KOPT-K1 (cell line): ENCODE data around the gene LIPC.
A peak's percentile ranks its signal among the peaks of the same experiment; 100 is the strongest.

Experiments
- H3K27ac ChIP-seq: fragments of 200-600 bp; sonication (generic); 2 replicates; pipeline ENCODE4 v1.5.1; 2016; ENCODE audit warnings: antibody characterized with exemption, mild to moderate bottlenecking, low read depth, low read length; ENCODE audit not compliant: poor library complexity, severe bottlenecking
- H3K36me3 ChIP-seq: fragments of 200-600 bp; sonication (generic); 2 replicates; pipeline ENCODE4 v1.5.1; 2017; ENCODE audit warnings: antibody characterized with exemption, mild to moderate bottlenecking, low read length, moderate library complexity; ENCODE audit not compliant: insufficient read depth
- H3K9me3 ChIP-seq: fragments of 200-600 bp; sonication (generic); 2 replicates; pipeline ENCODE4 v1.5.1; 2017; ENCODE audit warnings: antibody characterized with exemption, low read length, mild to moderate bottlenecking; ENCODE audit not compliant: insufficient read depth, poor library complexity, severe bottlenecking

LIPC gene

DNA sequence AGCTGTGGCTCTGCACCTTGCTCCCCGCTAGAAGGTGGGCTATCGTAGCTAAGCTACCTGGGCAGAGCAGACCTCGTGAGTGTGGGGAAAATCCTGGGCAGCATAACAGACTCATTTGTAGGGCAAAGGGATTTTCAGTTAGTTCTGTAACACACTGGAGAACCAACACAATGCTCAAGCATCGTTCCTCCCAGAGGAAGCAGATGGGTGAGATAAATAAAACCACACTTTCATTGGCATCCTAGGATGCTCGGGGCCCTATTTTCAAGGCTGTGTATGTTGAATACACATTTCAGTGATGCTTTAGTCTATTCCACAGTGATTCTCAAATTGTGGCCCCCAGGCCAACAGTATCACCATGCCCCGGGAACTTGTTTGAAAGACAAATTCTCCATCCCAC lies 20.0 kb downstream of the LIPC start:
- Histone ChIP-seq H3K27ac (no peak overlapping the region), H3K9me3 (no peaks in the 10 kb centered on the region), H3K36me3 (no peaks in the 10 kb centered on the region)

DNA sequence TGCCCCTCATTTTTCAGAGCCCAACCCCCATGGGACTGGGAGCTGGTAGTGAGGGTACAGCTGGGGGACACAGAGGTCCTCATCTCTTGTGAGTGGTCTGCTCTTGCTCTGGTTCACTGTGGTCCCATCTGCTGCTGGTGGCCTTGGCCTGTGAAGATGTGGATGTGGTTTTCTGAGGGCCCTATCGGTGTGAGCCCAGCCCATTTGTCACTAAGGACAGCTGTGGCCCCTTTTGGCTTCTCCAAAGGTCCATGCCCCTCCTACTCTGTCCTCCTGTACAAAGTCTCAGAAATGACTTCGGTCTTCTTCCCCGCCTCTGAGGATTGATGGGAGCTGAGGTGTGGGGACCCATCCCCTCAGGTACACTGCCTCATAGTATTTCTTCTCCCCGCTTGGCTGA lies 21.0 kb downstream of the LIPC start:
- Histone ChIP-seq H3K27ac (no peak overlapping the region), H3K9me3 (no peaks in the 10 kb centered on the region), H3K36me3 (no peaks in the 10 kb centered on the region)

DNA sequence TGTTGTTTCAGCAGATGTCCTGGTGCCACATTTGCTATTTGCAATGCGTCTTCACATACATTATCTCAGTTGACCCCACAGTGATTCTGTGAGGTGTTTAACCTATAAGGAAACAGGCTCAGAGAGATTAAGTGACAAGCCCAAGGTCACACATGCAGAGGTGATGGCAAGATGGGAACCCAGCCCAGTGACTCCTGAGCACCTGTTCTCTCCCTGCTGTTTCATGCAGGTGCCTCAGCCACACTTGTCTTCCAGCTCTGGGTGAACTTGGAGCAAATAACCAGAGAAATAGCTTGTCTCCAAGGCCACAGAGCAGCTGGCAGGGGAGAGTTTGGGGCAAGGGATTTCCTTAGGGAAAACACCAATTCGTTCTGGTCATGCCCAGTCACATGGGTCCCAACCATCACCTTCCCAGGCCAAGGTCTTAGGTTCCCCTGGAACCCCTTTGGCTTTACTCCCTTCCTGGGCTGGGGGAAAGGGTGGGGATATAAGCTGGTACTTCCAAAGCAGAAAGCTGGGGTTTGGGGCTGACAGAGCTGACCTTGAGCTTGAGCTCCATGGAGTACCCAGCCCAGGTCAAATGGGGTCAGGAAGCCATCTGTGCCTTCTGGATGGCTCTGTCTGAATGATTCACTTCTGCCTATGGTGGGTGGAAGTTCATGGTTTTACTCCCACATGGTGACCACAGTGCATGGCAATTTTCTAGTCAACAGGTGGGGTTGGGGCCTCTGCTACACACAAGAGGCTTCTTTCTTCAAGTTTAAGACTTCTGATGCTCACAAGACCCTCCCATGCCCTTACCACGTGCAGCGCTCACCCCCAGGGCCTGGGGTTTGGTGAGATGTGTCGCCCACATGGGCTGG lies 22.4 kb downstream of the LIPC start:
- peak overlapping the region; percentile 60 for H3K27ac ChIP-seq
- no peaks in the 10 kb centered on the region for H3K36me3 ChIP-seq
- no peaks in the 10 kb centered on the region for H3K9me3 ChIP-seq

DNA sequence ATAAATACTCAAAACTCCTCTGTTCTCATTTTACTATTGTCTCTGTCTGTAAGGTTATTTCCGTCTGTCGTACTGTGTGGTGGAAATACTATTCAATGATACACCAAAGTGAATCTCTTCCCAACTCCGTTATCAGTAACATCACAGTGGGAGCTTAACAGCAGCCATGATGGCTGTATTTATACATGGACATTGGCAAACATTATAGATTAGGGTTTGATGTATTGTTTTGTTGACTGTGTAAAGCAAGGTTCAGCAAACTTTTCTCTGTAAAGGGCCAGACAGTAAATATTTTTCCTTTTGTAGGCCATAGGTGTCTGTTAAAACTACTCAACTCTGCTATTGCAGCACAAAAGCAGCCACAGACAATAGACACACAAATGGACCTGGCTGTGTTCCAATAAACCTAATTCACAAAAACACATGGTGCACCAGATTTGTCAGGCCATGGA lies 23.2 kb downstream of the LIPC start:
- Histone ChIP-seq H3K9me3 (no peaks in the 10 kb centered on the region), H3K36me3 (no peaks in the 10 kb centered on the region), H3K27ac (peak overlapping the region; percentile 60)

DNA sequence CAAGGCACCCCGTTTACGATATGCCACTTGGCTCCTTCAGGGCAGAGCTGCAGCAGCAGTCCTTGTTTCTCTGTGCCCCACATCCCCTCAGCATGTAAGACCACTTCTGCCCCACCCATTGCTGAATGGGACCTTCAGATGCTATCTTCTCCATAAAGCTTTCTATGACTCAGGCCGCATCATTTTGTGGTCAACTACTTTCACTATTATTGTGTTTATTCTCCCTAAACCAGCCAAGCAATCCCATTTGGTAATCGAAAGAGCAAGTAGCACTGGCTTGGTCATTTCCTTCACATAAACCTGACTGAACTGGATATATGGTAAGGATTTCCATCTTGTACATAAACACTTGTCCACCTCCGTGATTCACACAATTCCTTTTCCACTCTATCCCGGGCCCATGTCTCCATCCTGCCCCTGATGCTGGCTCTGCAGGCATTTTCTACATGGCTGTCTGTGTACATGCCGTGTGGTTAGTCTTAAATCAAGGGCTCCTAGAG lies 25.7 kb downstream of the LIPC start:
- no peaks in the 10 kb centered on the region for H3K36me3 ChIP-seq
- no peak overlapping the region for H3K27ac ChIP-seq
- H3K9me3 ChIP-seq = no peaks in the 10 kb centered on the region

DNA sequence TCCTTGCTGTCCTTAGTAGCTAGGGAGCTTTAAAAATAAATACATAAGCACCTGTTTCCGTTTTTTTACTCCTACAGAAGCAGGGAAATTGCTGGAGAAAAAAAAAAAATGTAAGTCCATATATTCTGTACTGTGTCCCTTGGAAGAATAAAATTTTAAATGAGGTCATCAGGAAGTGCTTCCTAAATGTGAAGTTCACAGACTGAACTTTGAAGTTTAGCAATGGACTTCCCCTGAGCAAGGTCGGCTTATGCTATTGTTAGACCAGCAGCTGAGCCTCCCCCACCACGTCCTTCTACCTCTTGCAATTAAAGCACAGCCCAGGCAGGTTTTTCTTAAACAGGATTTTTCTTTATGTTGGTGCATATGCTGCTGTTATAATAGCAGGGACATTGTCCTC lies 26.3 kb downstream of the LIPC start:
- no peaks in the 10 kb centered on the region for H3K36me3 ChIP-seq
- no peaks in the 10 kb centered on the region for H3K9me3 ChIP-seq
- peak overlapping the region; percentile 4 for H3K27ac ChIP-seq

DNA sequence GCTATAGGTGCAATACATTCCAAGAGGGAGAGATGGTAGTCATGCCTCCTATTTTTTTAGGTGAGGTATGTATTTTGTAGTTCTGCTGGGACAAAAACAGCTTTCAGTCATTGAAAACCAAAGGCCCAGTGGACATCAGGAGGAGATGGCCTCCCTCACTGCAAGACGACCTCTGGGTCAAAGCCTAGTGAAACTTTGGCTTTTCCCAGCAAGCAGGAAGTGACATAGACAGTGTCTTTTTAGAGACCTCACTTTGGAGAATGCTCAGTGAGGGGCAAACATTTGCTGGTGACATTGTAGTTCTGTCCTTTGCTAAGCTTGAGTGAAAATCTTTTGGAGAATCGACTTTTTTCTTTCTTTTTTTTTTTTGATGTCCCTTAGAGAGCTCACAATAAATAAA lies 27.3 kb downstream of the LIPC start:
- no peaks in the 10 kb centered on the region for H3K36me3 ChIP-seq
- H3K27ac ChIP-seq = no peak overlapping the region
- H3K9me3 ChIP-seq = no peaks in the 10 kb centered on the region

DNA sequence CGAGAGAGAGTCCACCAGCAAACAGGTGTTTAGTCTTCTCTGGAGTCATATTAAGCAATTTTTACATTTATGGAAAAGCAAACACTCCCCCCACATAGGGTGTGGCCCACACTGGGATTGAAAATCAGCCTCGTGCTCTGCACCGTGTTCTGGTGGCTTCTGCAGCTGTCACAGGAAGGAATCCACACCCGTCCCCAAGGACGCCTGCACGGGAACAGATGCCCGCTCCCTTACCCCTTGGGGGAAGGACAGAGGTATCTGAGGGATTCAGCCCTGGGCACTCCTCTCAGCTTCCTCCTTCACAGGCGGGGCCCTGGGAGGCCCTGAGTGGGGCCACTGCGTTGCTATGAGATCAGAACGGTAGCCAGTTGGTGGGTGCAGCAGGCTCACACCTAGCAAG lies 27.8 kb downstream of the LIPC start:
- H3K36me3 ChIP-seq = no peaks in the 10 kb centered on the region
- no peaks in the 10 kb centered on the region for H3K9me3 ChIP-seq
- peak overlapping the region; percentile 13 for H3K27ac ChIP-seq

DNA sequence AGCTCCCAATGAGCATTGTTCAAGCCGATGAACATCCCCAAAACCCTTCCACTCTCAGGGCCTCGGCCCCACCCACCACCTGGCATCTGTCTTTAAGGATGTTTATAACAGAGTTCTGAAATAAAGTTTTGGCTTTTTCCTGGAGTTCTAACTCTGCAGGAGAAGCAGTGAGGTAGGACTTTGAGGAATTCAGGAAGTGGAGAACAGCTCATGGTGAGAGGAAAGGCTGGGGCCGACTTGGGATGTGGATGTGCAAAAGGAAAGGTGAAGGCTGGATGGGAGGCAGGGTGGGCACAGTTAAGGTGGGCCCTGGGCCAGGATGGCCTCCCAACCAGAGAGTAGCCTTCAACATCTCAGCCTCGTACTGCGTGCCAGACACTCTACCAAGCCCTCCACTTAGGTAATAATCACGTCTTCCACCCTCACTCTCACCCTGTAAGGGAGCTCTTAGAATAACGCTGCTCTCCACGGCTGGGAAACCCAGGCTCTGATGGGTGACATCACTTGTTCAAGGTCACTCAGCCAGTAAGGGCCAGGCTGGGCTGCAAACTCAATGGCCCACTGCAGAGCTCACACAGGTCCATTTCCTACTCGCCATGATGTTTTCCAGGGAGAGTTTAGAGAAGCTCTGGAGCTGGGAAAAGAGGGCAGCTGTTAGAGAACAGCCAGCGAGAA lies 28.5 kb downstream of the LIPC start:
- H3K9me3 ChIP-seq = no peaks in the 10 kb centered on the region
- no peaks in the 10 kb centered on the region for H3K36me3 ChIP-seq
- H3K27ac ChIP-seq = peak overlapping the region; percentile 13

DNA sequence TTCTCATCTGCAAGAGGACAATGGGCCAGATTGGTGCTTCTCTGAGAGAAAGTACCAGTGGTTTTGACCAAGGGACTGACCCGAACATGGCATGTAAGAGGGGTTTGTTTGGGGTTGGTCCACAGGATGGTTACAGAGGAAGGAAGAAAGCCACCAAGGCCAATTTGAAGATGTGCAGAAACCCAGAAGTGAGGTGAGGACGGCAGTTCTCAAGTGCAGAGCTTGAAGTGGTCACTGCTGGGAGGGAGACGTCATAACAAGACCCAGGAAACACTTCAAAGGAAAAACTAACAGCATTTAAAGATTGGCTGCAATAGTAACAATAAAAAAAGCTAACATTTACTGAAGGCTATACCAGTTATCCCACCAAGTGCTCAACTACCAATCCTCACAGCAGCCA lies 29.1 kb downstream of the LIPC start:
- Histone ChIP-seq H3K36me3 (no peaks in the 10 kb centered on the region), H3K27ac (no peak overlapping the region), H3K9me3 (no peaks in the 10 kb centered on the region)

DNA sequence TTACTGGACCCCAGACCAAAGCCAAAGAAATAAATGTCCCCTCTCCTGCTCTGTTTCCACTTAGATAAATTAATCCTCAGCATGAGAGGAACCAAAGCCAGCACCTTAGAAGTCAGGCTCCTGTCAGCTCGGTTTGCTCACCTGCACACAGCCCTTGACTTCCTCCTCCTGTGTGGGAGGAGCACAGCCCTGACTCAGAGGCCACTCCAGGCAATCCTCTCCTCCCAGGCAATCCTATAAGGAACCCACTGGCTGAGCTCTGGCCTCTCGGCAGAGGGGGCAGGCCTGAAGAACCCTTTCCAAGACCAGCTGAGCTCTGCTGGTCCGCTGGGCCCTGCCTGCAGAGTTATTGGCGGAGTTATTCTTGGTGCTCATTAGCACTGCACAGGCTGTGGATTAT lies 30.8 kb downstream of the LIPC start:
- Histone ChIP-seq H3K27ac (peak overlapping the region; percentile 34), H3K9me3 (no peaks in the 10 kb centered on the region), H3K36me3 (no peaks in the 10 kb centered on the region)

DNA sequence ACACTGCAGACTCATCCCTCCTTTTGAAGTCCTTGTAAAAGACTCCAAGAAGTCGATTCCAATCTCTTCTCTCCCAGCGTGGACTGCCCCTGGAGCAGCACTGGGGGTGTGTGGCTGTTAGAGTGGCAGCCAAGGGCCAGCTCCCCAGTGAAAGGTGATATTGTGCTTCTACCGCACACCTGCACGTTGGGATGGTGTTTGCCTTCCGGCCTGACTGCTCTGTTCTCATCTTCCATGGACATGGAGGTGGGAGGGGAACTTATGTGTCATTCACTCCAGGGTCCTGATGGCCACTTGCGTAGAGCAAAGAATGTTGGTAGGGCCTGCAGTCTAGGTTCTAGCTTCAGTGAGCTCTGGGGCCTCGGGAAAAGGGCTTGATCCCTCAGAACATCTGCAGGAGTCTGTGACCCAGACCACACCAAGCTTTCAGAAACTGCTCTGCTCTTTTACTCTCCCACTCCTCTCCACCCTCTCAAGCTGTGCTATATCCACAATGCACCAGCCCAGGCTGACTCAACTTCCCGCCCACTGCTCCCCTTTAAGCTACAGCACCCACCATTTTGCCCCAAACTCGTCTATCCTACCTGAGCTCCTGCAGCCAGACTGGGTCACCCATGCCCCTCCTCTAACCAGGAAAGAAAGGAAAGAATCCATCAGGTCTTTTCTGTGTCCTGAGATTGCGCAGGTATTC lies 31.3 kb downstream of the LIPC start:
- H3K9me3 ChIP-seq = no peaks in the 10 kb centered on the region
- peak overlapping the region; percentile 34 for H3K27ac ChIP-seq

DNA sequence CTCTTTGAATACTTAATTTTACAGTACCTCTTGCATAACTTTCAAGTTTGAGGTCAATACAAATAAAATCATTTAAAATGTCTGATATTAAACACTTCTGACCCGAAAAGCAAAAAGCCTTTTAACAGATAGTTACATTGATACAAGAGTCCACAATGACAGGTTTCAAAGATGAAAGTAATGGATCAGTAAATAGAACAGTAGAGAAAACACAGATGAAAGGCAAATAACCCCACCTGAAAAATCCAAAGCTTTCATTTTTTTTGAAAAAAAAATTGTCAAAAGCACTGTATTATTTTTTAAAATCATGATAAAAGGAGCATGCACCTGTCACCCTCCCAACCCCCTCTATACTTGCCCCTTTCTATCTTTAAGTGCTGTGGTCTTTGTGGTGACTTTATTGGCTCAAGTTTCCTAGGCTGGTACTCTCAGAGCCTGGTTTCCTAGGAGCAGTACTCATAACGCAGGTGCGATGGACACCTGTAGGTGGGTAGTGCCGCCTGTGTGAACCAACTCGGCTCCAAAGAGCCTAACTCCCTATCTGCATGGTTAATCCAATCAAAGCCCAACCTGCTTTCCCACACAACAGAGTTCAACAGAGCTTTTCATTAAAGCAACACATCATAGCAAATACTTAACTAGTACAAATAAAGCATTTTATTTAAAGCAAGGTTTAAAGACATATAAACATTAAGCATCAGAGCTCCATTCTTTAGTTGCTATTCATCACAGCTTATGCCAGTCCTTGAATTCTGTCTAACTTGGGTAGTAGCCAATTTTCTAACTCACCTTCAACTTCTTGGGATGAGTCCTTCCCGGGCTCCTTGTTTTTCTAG lies 32.2 kb downstream of the LIPC start:
- Histone ChIP-seq H3K9me3 (no peaks in the 10 kb centered on the region), H3K36me3 (no peaks in the 10 kb centered on the region), H3K27ac (peak overlapping the region; percentile 34)

More for the DNA sequence above, 31.3 kb downstream of the LIPC start:
- no peaks in the 10 kb centered on the region for H3K36me3 ChIP-seq

DNA sequence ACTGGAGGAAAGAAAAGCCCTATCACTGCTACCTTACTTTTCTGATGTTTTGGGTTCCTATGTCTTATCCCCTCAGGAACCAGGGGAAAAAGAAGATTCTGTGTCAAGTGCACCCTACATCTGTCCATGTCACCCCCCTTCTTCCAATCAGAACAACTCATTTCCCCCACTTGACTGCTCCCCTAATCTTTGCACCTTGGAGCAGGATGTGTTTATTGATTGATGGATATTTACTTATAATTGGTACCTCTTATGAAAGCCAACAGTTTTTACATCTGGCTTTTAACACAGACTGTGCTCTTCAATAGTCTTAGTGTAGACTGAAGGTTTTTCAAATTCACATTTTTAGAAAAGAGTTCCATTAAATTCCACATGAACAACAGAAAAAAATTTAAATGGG lies 33.3 kb downstream of the LIPC start:
- Histone ChIP-seq H3K27ac (no peak overlapping the region), H3K9me3 (no peaks in the 10 kb centered on the region)

More for the DNA sequence above, 33.3 kb downstream of the LIPC start:
- no peaks in the 10 kb centered on the region for H3K36me3 ChIP-seq
